Activated T-helper 17 cell treated with anti-CD3 and anti-CD28 coated beads, Interleukin-2, amount 50 U/mL, for 72 hours (primary cell): ENCODE data around the gene HCAR2. TPM values are rescaled to one million over a fixed set of nuclear protein-coding genes. Genes with fewer than 3 reads are reported as not detected.
"Not testable (repeated sequence)": the region's sequence is repeated elsewhere in the genome, so short reads cannot be mapped to it uniquely, and the experiment has no call there.

Experiments
- ATAC-seq: fragments of 150-1000 bp; cut with Tn5 transposase; replicated peaks from 2 replicates; pipeline ENCODE4 v1.10.0; 2021; ENCODE audit warnings: mild to moderate bottlenecking, moderate library complexity
- H3K27ac Mint-ChIP-seq: one replicate; pipeline ENCODE4 v1.8.0; 2022; ENCODE audit warnings: mixed read lengths
- H3K27me3 Mint-ChIP-seq: one replicate; pipeline ENCODE4 v1.8.0; 2022; ENCODE audit warnings: mixed read lengths
- H3K36me3 Mint-ChIP-seq: one replicate; pipeline ENCODE4 v1.8.0; 2022; ENCODE audit warnings: low read depth, mild to moderate bottlenecking, mixed read lengths
- H3K4me1 Mint-ChIP-seq: one replicate; pipeline ENCODE4 v1.8.0; 2022; ENCODE audit warnings: mixed read lengths
- H3K4me3 Mint-ChIP-seq: one replicate; pipeline ENCODE4 v1.8.0; 2022; ENCODE audit warnings: mild to moderate bottlenecking, mixed read lengths
- H3K9me3 Mint-ChIP-seq: one replicate; pipeline ENCODE4 v1.8.0; 2022; ENCODE audit warnings: mixed read lengths
- total RNA-seq, 2 donors: library from RNA; stranded (reverse); gene quantifications; one replicate each; pipeline ENCODE4 v1.2.3, GENCODE V29; 2022

The HCAR2 gene
- total RNA-seq, 2 donors from 2014 or later: not detected

DNA sequence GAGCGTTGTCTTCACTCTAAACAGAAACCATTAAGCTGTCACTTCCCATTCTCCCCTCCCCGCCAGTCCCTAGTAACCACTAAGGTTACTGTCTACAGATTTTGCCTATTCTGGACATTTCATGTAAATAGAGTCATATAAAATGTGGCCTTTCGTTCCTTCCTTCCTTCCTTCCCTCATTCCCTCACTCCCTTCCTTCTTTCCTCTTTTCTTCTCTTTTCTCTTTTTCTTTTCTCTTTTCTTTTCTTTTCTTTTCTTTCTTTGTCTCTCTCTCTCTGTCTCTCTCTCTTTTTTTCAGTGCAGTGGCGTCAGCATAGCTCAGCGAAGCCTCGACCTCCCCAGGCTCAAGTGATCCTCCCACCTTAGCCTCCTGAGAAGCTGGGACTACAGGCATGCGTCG is 37.8 kb downstream of the HCAR2 start:
- no peaks in the 10 kb centered on the region for H3K27me3 Mint-ChIP-seq
- no peak overlapping the region for H3K27ac Mint-ChIP-seq
- H3K36me3 Mint-ChIP-seq: no peaks in the 10 kb centered on the region
- no peaks in the 10 kb centered on the region for H3K9me3 Mint-ChIP-seq
- H3K4me3 Mint-ChIP-seq: no peak overlapping the region
- H3K4me1 Mint-ChIP-seq: no peaks in the 10 kb centered on the region
- ATAC-seq: no peak

DNA sequence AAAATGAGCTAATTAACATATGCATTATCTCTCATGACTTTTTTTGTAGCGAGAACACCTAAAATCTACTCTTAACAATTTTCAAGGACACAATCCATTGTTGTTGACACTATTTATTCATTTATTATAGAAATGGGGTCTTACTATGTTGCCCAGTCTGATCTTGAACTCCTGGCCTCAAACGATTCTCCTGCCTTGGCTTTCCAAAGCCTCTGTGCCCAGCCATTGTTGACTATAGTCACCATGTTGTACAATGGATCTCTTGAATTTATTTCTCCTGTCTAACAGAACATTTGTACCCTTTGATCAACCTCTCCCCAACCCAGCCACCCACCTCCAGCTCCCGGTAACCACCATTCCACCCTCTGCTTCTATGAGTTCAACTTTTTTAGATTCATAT is 41.2 kb downstream of the HCAR2 start:
- Mint-ChIP-seq H3K9me3 (no peaks in the 10 kb centered on the region), H3K36me3 (no peaks in the 10 kb centered on the region), H3K4me3 (no peak overlapping the region), H3K27ac (no peak overlapping the region), H3K4me1 (no peaks in the 10 kb centered on the region), H3K27me3 (no peaks in the 10 kb centered on the region)
- no peak for ATAC-seq

DNA sequence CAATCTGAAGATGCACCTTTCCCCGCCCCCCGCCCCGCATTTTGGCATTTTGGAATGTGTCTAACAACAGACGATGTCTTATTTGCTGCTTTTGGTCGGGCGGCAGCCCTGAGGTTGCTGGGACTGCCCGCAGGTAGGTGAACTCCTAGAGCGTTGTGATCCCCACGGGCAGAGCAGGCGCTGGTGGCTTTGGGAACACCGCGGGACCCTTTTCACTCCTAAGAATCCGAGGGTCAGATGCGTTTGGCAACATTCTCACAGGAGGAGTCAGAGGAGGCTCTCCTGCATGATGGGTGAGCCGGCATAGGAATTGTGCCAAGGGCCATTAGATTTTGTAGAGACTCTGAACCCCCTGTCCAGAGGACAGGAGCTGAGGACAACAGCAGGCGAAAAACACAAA is 41.9 kb downstream of the HCAR2 start:
- no peaks in the 10 kb centered on the region for H3K9me3 Mint-ChIP-seq
- H3K4me3 Mint-ChIP-seq: no peak overlapping the region
- H3K27me3 Mint-ChIP-seq: no peaks in the 10 kb centered on the region
- no peak for ATAC-seq
- H3K36me3 Mint-ChIP-seq: no peaks in the 10 kb centered on the region
- H3K4me1 Mint-ChIP-seq: no peaks in the 10 kb centered on the region
- H3K27ac Mint-ChIP-seq: no peak overlapping the region

DNA sequence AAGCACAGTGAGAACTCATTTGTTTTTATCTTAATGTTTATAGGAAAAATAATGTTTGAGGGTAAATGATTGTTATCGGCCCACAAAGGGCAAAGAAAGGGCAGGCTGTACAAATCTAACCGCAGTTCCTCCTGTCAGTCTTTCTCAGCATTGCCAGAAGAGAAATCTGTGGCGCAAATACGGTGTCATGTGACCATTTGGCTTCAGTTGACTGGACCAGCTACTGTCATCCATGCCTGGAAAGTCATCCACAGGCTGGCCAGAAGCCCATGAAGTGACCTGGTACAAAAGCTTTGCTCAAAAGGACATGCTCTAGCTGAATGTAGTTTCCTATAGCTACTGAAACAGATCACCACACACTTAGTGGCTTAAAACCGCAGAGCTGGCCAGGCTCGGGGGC is 43.6 kb downstream of the HCAR2 start:
- ATAC-seq: no peak
- H3K27ac Mint-ChIP-seq: no peak overlapping the region
- no peaks in the 10 kb centered on the region for H3K36me3 Mint-ChIP-seq
- H3K4me3 Mint-ChIP-seq: no peak overlapping the region
- no peaks in the 10 kb centered on the region for H3K9me3 Mint-ChIP-seq
- H3K4me1 Mint-ChIP-seq: no peaks in the 10 kb centered on the region
- H3K27me3 Mint-ChIP-seq: no peaks in the 10 kb centered on the region

DNA sequence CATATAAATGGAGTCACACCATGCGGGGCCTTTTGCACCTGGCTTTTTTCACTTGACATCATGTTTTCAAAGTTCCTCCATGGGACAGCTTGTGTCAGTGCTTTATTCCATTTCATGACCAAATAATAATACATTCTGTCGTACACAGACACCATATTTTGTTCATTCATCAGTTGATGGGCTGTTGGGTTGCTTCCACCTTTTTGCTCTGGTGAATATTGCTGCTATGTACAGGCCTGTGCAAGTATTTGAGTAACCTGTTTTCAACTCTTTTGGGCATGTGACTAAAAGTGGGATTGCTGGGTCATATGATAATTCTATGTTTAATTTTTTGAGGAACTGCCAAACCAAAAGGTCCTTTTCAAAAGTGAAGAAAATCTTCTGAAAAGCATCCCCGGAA is 46.9 kb downstream of the HCAR2 start:
- Mint-ChIP-seq H3K27ac (no peak overlapping the region), H3K4me3 (no peak overlapping the region)

DNA sequence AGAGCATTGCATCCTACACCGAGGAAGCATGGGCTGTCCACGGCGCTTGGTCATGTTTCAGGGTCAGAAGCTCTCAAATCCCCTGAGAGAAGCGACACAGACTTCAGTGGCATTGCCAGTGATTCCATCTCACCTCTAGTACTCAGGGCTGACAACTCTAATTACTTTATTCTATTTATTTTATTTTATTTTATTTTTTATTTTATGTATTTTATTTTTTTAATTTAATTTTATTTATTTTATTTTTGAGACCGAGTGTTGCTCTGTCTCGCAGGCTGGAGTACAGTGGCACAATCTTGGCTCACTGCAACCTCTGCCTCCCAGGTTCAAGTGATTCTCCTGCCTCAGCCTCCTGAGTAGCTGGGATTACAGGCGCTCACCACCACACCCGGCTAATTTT is 49.9 kb downstream of the HCAR2 start:
- H3K36me3 Mint-ChIP-seq, H3K9me3 Mint-ChIP-seq, H3K4me1 Mint-ChIP-seq, H3K27me3 Mint-ChIP-seq, ATAC-seq, H3K4me3 Mint-ChIP-seq, H3K27ac Mint-ChIP-seq: not testable (repeated sequence)

More for the DNA sequence above, 46.9 kb downstream of the HCAR2 start:
- ATAC-seq: no peak
- Mint-ChIP-seq H3K4me1 (no peaks in the 10 kb centered on the region), H3K36me3 (no peaks in the 10 kb centered on the region), H3K9me3 (no peaks in the 10 kb centered on the region), H3K27me3 (no peaks in the 10 kb centered on the region)

DNA sequence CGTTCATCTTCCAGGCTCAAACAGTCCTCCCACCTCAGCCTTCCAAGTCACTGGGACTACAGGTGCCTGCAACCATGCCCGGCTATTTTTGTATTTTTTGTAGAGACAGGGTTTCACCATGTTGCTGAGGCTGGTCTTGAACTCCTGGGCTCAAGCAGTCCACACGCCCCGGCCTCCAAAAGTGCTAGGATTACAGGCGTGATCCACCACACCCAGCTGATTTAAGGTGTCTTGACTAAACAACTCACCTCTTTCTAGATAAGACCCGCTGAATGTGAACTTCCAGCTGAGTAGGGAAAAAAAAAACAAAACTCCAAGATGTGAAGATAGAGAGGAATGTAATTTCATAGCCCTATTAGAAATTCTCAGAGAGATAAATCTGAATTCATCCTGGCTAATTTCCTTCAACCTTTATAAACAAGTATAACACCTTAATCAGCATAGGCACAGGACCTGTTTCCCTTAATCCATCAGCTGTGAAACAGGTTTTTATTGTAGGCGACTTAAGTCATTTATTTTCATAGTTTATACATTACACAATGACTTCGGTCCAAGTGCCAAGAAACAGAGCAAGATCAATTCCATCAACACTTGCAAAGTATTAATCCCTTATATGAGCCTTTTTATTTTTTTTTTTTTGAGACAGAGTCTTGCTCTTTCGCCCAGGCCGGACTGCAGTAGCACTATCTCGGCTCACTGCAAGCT is 51.5 kb downstream of the HCAR2 start:
- H3K27ac Mint-ChIP-seq: no peak overlapping the region
- no peak for ATAC-seq

More for the DNA sequence above, 51.5 kb downstream of the HCAR2 start:
- H3K4me3 Mint-ChIP-seq: no peak overlapping the region
- no peaks in the 10 kb centered on the region for H3K36me3 Mint-ChIP-seq
- H3K27me3 Mint-ChIP-seq: no peaks in the 10 kb centered on the region
- H3K4me1 Mint-ChIP-seq: peaks cover 5% of the 10 kb centered on the region
- H3K9me3 Mint-ChIP-seq: no peaks in the 10 kb centered on the region

Other genes with a start within 250 kb of the HCAR2 start
- gene ZCCHC8, start 202.4 kb downstream of the HCAR2 start, total RNA-seq: 10 to 100 TPM; 33.6 to 37.0 TPM
- gene RSRC2, start 176.4 kb downstream of the HCAR2 start, total RNA-seq: 100 to 1,000 TPM; 103 to 110 TPM
- gene KNTC1, start 176.1 kb downstream of the HCAR2 start, total RNA-seq: 100 to 1,000 TPM; 128 to 148 TPM
- not detected for gene HCAR3, start 13.5 kb upstream of the HCAR2 start, total RNA-seq
- under 1 TPM in 1 of 2 donors, not detected in 1; 0.64 TPM for gene HCAR1, start 27.5 kb upstream of the HCAR2 start, total RNA-seq
- 10 to 100 TPM; 65.3 to 78.9 TPM for gene DENR, start 49.5 kb upstream of the HCAR2 start, total RNA-seq
- gene CCDC62, start 71.2 kb upstream of the HCAR2 start, total RNA-seq: 1 to 10 TPM; 1.0 to 3.8 TPM
- gene HIP1R, start 132.1 kb upstream of the HCAR2 start, total RNA-seq: 10 to 100 TPM; 14.7 to 23.3 TPM
- gene VPS37B, start 192.8 kb upstream of the HCAR2 start, total RNA-seq: 10 to 100 TPM; 10.5 to 17.0 TPM